HEK293 (cell line): ENCODE results near the gene RUFY1.

Experiments
- BCL6B ChIP-seq: fragments of 450-650 bp; formaldehyde crosslinking; IDR thresholded peaks from 2 replicates; pipeline ENCODE4 v1.5.1; 2017; ENCODE audit warnings: missing biosample characterization, missing genetic modification characterization
- FEZF1 ChIP-seq: fragments of 450-650 bp; formaldehyde crosslinking; IDR thresholded peaks from 2 replicates; pipeline ENCODE4 v1.5.1; 2016; ENCODE audit warnings: missing biosample characterization, missing genetic modification characterization
- INSM2 ChIP-seq: fragments of 450-650 bp; formaldehyde crosslinking; IDR thresholded peaks from 2 replicates; pipeline ENCODE4 v1.5.1; 2016; ENCODE audit warnings: missing biosample characterization, missing genetic modification characterization
- KLF10 ChIP-seq: fragments of 450-650 bp; IDR thresholded peaks from 2 replicates; pipeline ENCODE4 v1.5.1; 2018; ENCODE audit warnings: missing biosample characterization, mild to moderate bottlenecking, missing genetic modification characterization
- SCRT1 ChIP-seq: fragments of 450-650 bp; formaldehyde crosslinking; IDR thresholded peaks from 2 replicates; pipeline ENCODE4 v1.5.1; 2016; ENCODE audit warnings: missing biosample characterization, missing genetic modification characterization, borderline replicate concordance
- SETDB1 ChIP-seq: IDR thresholded peaks from one replicate; pipeline ENCODE4 v1.6.1; 2017; ENCODE audit warnings: mild to moderate bottlenecking, low read length, moderate library complexity, mixed read lengths; ENCODE audit not compliant: insufficient read length
- SP2 ChIP-seq: fragments of 450-650 bp; formaldehyde crosslinking; IDR thresholded peaks from 2 replicates; pipeline ENCODE4 v1.5.1; 2016; ENCODE audit warnings: missing biosample characterization, missing genetic modification characterization
- ZBTB26 ChIP-seq: fragments of 450-650 bp; formaldehyde crosslinking; optimal IDR thresholded peaks from 2 replicates; pipeline ENCODE3; 2016; ENCODE audit warnings: missing biosample characterization, mild to moderate bottlenecking, missing genetic modification characterization
- ZFHX2 ChIP-seq: fragments of 450-650 bp; formaldehyde crosslinking; conservative IDR thresholded peaks from 2 replicates; pipeline ENCODE4 v1.5.1; 2016; ENCODE audit warnings: missing biosample characterization, missing genetic modification characterization
- ZFP3 ChIP-seq: fragments of 450-650 bp; formaldehyde crosslinking; IDR thresholded peaks from 2 replicates; pipeline ENCODE4 v1.5.1; 2016; ENCODE audit warnings: low read depth, missing biosample characterization, missing genetic modification characterization
- ZNF23 ChIP-seq: fragments of 450-650 bp; formaldehyde crosslinking; IDR thresholded peaks from 2 replicates; pipeline ENCODE4 v1.5.1; 2016; ENCODE audit warnings: missing biosample characterization, missing genetic modification characterization, borderline replicate concordance
- ZNF239 ChIP-seq: fragments of 450-650 bp; formaldehyde crosslinking; IDR thresholded peaks from 2 replicates; pipeline ENCODE4 v1.5.1; 2016; ENCODE audit warnings: missing biosample characterization, missing genetic modification characterization
- ZNF292 ChIP-seq: fragments of 450-650 bp; formaldehyde crosslinking; IDR thresholded peaks from 2 replicates; pipeline ENCODE4 v1.5.1; 2016; ENCODE audit warnings: low read depth, missing biosample characterization, missing genetic modification characterization, borderline replicate concordance
- ZNF354C ChIP-seq: fragments of 450-650 bp; formaldehyde crosslinking; IDR thresholded peaks from 2 replicates; pipeline ENCODE4 v1.5.1; 2016; ENCODE audit warnings: missing biosample characterization, missing genetic modification characterization, low read depth, borderline replicate concordance
- ZNF37A ChIP-seq: fragments of 450-650 bp; IDR thresholded peaks from 2 replicates; pipeline ENCODE4 v1.5.1; 2018; ENCODE audit warnings: missing biosample characterization, missing genetic modification characterization
- ZNF433 ChIP-seq: fragments of 450-650 bp; formaldehyde crosslinking; IDR thresholded peaks from 2 replicates; pipeline ENCODE4 v1.5.1; 2016; ENCODE audit warnings: missing biosample characterization, missing genetic modification characterization, low read depth
- ZNF580 ChIP-seq: fragments of 450-650 bp; formaldehyde crosslinking; IDR thresholded peaks from 2 replicates; pipeline ENCODE4 v1.5.1; 2016; ENCODE audit warnings: missing biosample characterization, missing genetic modification characterization
- ZNF585B ChIP-seq: fragments of 450-650 bp; formaldehyde crosslinking; IDR thresholded peaks from 2 replicates; pipeline ENCODE4 v1.5.1; 2016; ENCODE audit warnings: missing biosample characterization, missing genetic modification characterization
- ZNF623 ChIP-seq: fragments of 450-650 bp; formaldehyde crosslinking; IDR thresholded peaks from 2 replicates; pipeline ENCODE4 v1.5.1; 2016; ENCODE audit warnings: missing biosample characterization, missing genetic modification characterization
- ZNF629 ChIP-seq: fragments of 450-650 bp; formaldehyde crosslinking; IDR thresholded peaks from 2 replicates; pipeline ENCODE4 v1.5.1; 2017; ENCODE audit warnings: missing biosample characterization, missing genetic modification characterization
- TF ChIP-seq, protein P1 (sequence below): fragments of 450-650 bp; formaldehyde crosslinking; conservative IDR thresholded peaks from 2 replicates; pipeline ENCODE4 v1.5.1; 2016; ENCODE audit warnings: low read depth, missing biosample characterization, missing genetic modification characterization
- TF ChIP-seq, protein P2 (sequence below): fragments of 450-650 bp; formaldehyde crosslinking; IDR thresholded peaks from 2 replicates; pipeline ENCODE4 v1.5.1; 2016; ENCODE audit warnings: missing biosample characterization, missing genetic modification characterization, low read depth
- TF ChIP-seq, protein P3 (sequence below): fragments of 450-650 bp; formaldehyde crosslinking; IDR thresholded peaks from 2 replicates; pipeline ENCODE4 v1.5.1; 2016; ENCODE audit warnings: missing biosample characterization, missing genetic modification characterization, borderline replicate concordance
- TF ChIP-seq, protein P4 (sequence below): fragments of 450-650 bp; formaldehyde crosslinking; IDR thresholded peaks from 2 replicates; pipeline ENCODE4 v1.5.1; 2016; ENCODE audit warnings: missing biosample characterization, missing genetic modification characterization

Gene RUFY1

GRCh38 chr5:179559284-179560252 is 9.2 kb downstream of the RUFY1 start (continued):
- TF ChIP-seq, protein P1, sequence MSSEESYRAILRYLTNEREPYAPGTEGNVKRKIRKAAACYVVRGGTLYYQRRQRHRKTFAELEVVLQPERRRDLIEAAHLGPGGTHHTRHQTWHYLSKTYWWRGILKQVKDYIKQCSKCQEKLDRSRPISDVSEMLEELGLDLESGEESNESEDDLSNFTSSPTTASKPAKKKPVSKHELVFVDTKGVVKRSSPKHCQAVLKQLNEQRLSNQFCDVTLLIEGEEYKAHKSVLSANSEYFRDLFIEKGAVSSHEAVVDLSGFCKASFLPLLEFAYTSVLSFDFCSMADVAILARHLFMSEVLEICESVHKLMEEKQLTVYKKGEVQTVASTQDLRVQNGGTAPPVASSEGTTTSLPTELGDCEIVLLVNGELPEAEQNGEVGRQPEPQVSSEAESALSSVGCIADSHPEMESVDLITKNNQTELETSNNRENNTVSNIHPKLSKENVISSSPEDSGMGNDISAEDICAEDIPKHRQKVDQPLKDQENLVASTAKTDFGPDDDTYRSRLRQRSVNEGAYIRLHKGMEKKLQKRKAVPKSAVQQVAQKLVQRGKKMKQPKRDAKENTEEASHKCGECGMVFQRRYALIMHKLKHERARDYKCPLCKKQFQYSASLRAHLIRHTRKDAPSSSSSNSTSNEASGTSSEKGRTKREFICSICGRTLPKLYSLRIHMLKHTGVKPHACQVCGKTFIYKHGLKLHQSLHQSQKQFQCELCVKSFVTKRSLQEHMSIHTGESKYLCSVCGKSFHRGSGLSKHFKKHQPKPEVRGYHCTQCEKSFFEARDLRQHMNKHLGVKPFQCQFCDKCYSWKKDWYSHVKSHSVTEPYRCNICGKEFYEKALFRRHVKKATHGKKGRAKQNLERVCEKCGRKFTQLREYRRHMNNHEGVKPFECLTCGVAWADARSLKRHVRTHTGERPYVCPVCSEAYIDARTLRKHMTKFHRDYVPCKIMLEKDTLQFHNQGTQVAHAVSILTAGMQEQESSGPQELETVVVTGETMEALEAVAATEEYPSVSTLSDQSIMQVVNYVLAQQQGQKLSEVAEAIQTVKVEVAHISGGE, result peak; percentile 44
- TF ChIP-seq, protein P2, sequence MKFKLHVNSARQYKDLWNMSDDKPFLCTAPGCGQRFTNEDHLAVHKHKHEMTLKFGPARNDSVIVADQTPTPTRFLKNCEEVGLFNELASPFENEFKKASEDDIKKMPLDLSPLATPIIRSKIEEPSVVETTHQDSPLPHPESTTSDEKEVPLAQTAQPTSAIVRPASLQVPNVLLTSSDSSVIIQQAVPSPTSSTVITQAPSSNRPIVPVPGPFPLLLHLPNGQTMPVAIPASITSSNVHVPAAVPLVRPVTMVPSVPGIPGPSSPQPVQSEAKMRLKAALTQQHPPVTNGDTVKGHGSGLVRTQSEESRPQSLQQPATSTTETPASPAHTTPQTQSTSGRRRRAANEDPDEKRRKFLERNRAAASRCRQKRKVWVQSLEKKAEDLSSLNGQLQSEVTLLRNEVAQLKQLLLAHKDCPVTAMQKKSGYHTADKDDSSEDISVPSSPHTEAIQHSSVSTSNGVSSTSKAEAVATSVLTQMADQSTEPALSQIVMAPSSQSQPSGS (tag by site-specific recombination), result no peak
- no peak for TF ChIP-seq ZNF585B
- TF ChIP-seq ZBTB26 (tag by site-specific recombination), result peak; percentile 45
- no peak for TF ChIP-seq SETDB1
- no peak for TF ChIP-seq INSM2 (tag by site-specific recombination)
- no peak for TF ChIP-seq ZFP3 (tag by site-specific recombination)
- no peak for TF ChIP-seq ZNF37A
- no peak; the same call in 1 of the 2 replicates for TF ChIP-seq ZNF580
- no peak; the same call in 1 of the 2 replicates for TF ChIP-seq ZNF629
- TF ChIP-seq FEZF1 (tag by site-specific recombination), result no peak
- TF ChIP-seq ZNF23 (tag by site-specific recombination), result no peak
- peak; percentile 19; the same call in 1 of the 2 replicates for TF ChIP-seq KLF10 (tag by site-specific recombination)
- TF ChIP-seq BCL6B (tag by site-specific recombination), result no peak
- TF ChIP-seq ZNF239, result no peak
- no peak for TF ChIP-seq ZNF292
- TF ChIP-seq SP2 (tag by site-specific recombination), result peak; percentile 98
- TF ChIP-seq ZNF354C (tag by site-specific recombination), result no peak
- no peak for TF ChIP-seq ZNF623 (tag by site-specific recombination)
- TF ChIP-seq, protein P3, sequence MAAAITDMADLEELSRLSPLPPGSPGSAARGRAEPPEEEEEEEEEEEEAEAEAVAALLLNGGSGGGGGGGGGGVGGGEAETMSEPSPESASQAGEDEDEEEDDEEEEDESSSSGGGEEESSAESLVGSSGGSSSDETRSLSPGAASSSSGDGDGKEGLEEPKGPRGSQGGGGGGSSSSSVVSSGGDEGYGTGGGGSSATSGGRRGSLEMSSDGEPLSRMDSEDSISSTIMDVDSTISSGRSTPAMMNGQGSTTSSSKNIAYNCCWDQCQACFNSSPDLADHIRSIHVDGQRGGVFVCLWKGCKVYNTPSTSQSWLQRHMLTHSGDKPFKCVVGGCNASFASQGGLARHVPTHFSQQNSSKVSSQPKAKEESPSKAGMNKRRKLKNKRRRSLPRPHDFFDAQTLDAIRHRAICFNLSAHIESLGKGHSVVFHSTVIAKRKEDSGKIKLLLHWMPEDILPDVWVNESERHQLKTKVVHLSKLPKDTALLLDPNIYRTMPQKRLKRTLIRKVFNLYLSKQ (tag by site-specific recombination), result no peak
- TF ChIP-seq SCRT1 (tag by site-specific recombination), result no peak; the same call in 1 of the 2 replicates
- TF ChIP-seq, protein P4, sequence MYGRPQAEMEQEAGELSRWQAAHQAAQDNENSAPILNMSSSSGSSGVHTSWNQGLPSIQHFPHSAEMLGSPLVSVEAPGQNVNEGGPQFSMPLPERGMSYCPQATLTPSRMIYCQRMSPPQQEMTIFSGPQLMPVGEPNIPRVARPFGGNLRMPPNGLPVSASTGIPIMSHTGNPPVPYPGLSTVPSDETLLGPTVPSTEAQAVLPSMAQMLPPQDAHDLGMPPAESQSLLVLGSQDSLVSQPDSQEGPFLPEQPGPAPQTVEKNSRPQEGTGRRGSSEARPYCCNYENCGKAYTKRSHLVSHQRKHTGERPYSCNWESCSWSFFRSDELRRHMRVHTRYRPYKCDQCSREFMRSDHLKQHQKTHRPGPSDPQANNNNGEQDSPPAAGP (tag by site-specific recombination), result no peak
- TF ChIP-seq ZNF433 (tag by site-specific recombination), result no peak
- TF ChIP-seq ZFHX2 (tag by site-specific recombination), result peak; percentile 68
